SK-N-SH treated with all-trans-retinoic acid at 6 μM for 48 hours (cell line): ENCODE measurements around the gene MB21D2.
A peak's percentile ranks its signal among the peaks of the same experiment; 100 is the strongest.
"Not testable (repeated sequence)": the region's sequence is repeated elsewhere in the genome, so short reads cannot be mapped to it uniquely, and the experiment has no call there.

Experiments
- ATAC-seq: fragments of 200-7000 bp; cut with Tn5 transposase; 3 replicates; pipeline ENCODE4 v1.9.1; 2020; ENCODE audit warnings: mild to moderate bottlenecking, moderate library complexity
- ARNTL ChIP-seq: fragments of 450-650 bp; formaldehyde crosslinking; IDR thresholded peaks from 2 replicates; pipeline ENCODE4 v1.5.0; 2020; ENCODE audit warnings: low read depth, mild to moderate bottlenecking, moderate library complexity, borderline replicate concordance
- CSDC2 ChIP-seq: fragments of 250-450 bp; sonication (Bioruptor Pico); IDR thresholded peaks from 2 replicates; pipeline ENCODE4 v1.5.0; 2020; ENCODE audit warnings: mild to moderate bottlenecking, moderate library complexity
- CSRNP3 ChIP-seq: fragments of 250-450 bp; sonication (Bioruptor Pico); IDR thresholded peaks from 2 replicates; pipeline ENCODE4 v1.5.1; 2021; ENCODE audit warnings: mild to moderate bottlenecking, moderate library complexity
- ESRRG ChIP-seq: fragments of 250-450 bp; sonication (Bioruptor Pico); IDR thresholded peaks from 2 replicates; pipeline ENCODE4 v1.6.1; 2021; ENCODE audit warnings: mild to moderate bottlenecking
- GLIS3 ChIP-seq: fragments of 250-450 bp; sonication (Bioruptor Pico); IDR thresholded peaks from 2 replicates; pipeline ENCODE4 v1.5.0; 2020; ENCODE audit warnings: mild to moderate bottlenecking, moderate library complexity
- PATZ1 ChIP-seq: fragments of 250-450 bp; sonication (Bioruptor Pico); IDR thresholded peaks from 2 replicates; pipeline ENCODE4 v1.8.0; 2020; ENCODE audit warnings: mild to moderate bottlenecking, moderate library complexity, borderline replicate concordance
- RARB ChIP-seq: fragments of 250-450 bp; sonication (Bioruptor Pico); IDR thresholded peaks from 2 replicates; pipeline ENCODE4 v1.8.0; 2021; ENCODE audit warnings: mild to moderate bottlenecking, moderate library complexity
- SNAI2 ChIP-seq: fragments of 250-450 bp; sonication (Bioruptor Pico); IDR thresholded peaks from 2 replicates; pipeline ENCODE4 v1.5.0; 2020; ENCODE audit warnings: mild to moderate bottlenecking, moderate library complexity
- TOX ChIP-seq: fragments of 250-450 bp; sonication (Bioruptor Pico); IDR thresholded peaks from 2 replicates; pipeline ENCODE4 v1.8.0; 2021; ENCODE audit warnings: mild to moderate bottlenecking, moderate library complexity, borderline replicate concordance
- ZC3H10 ChIP-seq: fragments of 250-450 bp; sonication (Bioruptor Pico); IDR thresholded peaks from 2 replicates; pipeline ENCODE4 v1.5.1; 2021; ENCODE audit warnings: mild to moderate bottlenecking, moderate library complexity
- ZFP3 ChIP-seq: fragments of 250-450 bp; sonication (Bioruptor Pico); IDR thresholded peaks from 2 replicates; pipeline ENCODE4 v1.5.0; 2020; ENCODE audit warnings: mild to moderate bottlenecking, moderate library complexity
- ZFP30 ChIP-seq: fragments of 450-650 bp; formaldehyde crosslinking; IDR thresholded peaks from 2 replicates; pipeline ENCODE4 v1.5.0; 2022; ENCODE audit warnings: mild to moderate bottlenecking, moderate library complexity
- ZNF565 ChIP-seq: fragments of 450-650 bp; formaldehyde crosslinking; conservative IDR thresholded peaks from 2 replicates; pipeline ENCODE4 v1.5.0; 2020; ENCODE audit warnings: low read depth, mild to moderate bottlenecking, moderate library complexity
- ZNF70 ChIP-seq: fragments of 450-650 bp; formaldehyde crosslinking; IDR thresholded peaks from 2 replicates; pipeline ENCODE4 v1.5.0; 2020; ENCODE audit warnings: mild to moderate bottlenecking, moderate library complexity
- TF ChIP-seq, protein P1 (sequence below): fragments of 250-450 bp; sonication (Bioruptor Pico); IDR thresholded peaks from 2 replicates; pipeline ENCODE4 v1.5.0; 2020; ENCODE audit warnings: mild to moderate bottlenecking, moderate library complexity
- TF ChIP-seq, protein P2 (sequence below): fragments of 250-450 bp; sonication (Bioruptor Pico); IDR thresholded peaks from 2 replicates; pipeline ENCODE4 v1.5.1; 2020; ENCODE audit warnings: low read depth, mild to moderate bottlenecking, moderate library complexity

Gene MB21D2, protein sequence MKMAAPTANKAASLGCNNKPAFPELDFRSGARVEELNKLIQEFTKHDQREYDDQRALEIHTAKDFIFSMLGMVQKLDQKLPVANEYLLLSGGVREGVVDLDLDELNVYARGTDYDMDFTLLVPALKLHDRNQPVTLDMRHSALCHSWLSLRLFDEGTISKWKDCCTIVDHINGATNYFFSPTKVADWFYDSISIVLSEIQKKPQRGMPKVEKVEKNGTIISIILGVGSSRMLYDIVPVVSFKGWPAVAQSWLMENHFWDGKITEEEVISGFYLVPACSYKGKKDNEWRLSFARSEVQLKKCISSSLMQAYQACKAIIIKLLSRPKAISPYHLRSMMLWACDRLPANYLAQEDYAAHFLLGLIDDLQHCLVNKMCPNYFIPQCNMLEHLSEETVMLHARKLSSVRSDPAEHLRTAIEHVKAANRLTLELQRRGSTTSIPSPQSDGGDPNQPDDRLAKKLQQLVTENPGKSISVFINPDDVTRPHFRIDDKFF

GRCh38 chr3:192917404-192918274 lies at the start of gene MB21D2:
MB21D2 (minus strand) TSS chr3:192917856; CDS start chr3:192917840, 16 bp downstream.
- peak; percentile 88 for ATAC-seq
- TF ChIP-seq, protein P1, sequence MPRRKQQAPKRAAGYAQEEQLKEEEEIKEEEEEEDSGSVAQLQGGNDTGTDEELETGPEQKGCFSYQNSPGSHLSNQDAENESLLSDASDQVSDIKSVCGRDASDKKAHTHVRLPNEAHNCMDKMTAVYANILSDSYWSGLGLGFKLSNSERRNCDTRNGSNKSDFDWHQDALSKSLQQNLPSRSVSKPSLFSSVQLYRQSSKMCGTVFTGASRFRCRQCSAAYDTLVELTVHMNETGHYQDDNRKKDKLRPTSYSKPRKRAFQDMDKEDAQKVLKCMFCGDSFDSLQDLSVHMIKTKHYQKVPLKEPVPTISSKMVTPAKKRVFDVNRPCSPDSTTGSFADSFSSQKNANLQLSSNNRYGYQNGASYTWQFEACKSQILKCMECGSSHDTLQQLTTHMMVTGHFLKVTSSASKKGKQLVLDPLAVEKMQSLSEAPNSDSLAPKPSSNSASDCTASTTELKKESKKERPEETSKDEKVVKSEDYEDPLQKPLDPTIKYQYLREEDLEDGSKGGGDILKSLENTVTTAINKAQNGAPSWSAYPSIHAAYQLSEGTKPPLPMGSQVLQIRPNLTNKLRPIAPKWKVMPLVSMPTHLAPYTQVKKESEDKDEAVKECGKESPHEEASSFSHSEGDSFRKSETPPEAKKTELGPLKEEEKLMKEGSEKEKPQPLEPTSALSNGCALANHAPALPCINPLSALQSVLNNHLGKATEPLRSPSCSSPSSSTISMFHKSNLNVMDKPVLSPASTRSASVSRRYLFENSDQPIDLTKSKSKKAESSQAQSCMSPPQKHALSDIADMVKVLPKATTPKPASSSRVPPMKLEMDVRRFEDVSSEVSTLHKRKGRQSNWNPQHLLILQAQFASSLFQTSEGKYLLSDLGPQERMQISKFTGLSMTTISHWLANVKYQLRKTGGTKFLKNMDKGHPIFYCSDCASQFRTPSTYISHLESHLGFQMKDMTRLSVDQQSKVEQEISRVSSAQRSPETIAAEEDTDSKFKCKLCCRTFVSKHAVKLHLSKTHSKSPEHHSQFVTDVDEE (CRISPR knock-in tag) = 0 out of 2 replicates have a peak, but pooled peaks have one; percentile 40
- TF ChIP-seq ARNTL (CRISPR knock-in tag) = no peak

DNA sequence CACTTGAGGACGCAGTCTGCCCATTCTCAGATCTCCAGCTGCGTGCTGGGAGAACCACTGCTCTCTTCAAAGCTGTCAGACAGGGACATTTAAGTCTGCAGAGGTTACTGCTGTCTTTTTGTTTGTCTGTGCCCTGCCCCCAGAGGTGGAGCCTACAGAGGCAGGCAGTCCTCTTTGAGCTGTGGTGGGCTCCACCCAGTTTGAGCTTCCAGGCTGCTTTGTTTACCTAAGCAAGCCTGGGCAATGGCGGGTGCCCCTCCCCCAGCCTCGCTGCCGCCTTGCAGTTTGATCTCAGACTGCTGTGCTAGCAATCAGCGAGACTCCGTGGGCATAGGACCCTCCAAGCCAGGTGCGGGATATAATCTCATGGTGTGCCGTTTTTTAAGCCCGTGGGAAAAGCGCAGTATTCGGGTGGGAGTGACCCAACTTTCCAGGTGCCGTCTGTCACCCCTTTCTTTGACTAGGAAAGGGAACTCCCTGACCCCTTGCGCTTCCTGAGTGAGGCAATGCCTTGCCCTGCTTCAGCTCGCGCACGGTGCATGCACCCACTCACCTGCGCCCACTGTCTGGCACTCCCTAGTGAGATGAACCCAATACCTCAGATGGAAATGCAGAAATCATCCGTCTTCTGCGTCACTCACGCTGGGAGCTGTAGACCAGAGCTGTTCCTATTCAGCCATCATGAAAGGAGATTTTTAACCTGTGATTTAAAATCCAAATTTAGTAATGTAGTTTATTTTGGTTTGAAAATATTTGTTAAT lies 47.5 kb upstream of the MB21D2 start:
- not testable (repeated sequence) for ATAC-seq

- no peak for TF ChIP-seq ZFP30 (CRISPR knock-in tag)
- TF ChIP-seq, protein P1 (CRISPR knock-in tag) = no peak
- no peak for TF ChIP-seq SNAI2
- no peak for TF ChIP-seq ZNF565 (CRISPR knock-in tag)
- no peak for TF ChIP-seq GLIS3 (CRISPR knock-in tag)
- no peak for ATAC-seq
Measured at GRCh38 chr3:192959773-192960172, 42.1 kb upstream of the MB21D2 start.

DNA sequence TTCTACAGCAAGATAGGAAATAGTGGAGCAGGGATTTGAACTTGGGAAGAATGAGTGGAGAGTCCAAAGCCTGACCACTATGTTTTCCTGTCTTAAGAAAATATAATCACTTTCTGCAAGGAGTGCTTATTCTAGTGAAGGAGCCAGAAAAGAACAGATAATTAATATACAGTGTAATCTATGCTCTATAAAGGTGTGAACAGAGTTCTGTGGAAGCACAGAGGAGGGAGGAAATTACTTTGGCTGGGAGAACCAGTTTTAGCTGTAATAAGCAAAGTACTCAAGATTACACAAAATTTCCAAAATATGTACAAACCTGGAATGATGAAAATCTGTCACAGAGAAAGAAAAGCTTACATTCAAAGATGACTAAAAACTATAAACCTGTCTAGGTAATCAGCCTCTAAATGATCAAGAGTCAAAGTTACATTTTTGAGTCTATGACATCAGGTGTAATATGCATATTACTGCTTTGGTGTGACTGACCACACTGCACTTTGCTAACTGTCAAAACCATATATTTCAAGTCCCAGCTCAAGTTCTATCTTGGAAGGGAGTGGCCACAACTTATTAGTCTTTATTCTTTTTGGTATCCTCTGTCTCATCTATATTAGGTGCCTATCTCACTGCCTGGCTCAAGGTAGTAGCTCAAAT lies 40.7 kb upstream of the MB21D2 start:
- ATAC-seq = no peak

More for the DNA sequence above, 40.7 kb upstream of the MB21D2 start:
- TF ChIP-seq RARB (no peak), ZFP3 (CRISPR knock-in tag) (no peak), ZNF70 (CRISPR knock-in tag) (no peak), ESRRG (CRISPR knock-in tag) (no peak), TOX (CRISPR knock-in tag) (no peak), CSRNP3 (no peak), ZFP30 (CRISPR knock-in tag) (no peak), CSDC2 (CRISPR knock-in tag) (no peak), ZC3H10 (CRISPR knock-in tag) (no peak), GLIS3 (CRISPR knock-in tag) (no peak), PATZ1 (CRISPR knock-in tag) (no peak), ZNF565 (CRISPR knock-in tag) (no peak)
- TF ChIP-seq, protein P2, sequence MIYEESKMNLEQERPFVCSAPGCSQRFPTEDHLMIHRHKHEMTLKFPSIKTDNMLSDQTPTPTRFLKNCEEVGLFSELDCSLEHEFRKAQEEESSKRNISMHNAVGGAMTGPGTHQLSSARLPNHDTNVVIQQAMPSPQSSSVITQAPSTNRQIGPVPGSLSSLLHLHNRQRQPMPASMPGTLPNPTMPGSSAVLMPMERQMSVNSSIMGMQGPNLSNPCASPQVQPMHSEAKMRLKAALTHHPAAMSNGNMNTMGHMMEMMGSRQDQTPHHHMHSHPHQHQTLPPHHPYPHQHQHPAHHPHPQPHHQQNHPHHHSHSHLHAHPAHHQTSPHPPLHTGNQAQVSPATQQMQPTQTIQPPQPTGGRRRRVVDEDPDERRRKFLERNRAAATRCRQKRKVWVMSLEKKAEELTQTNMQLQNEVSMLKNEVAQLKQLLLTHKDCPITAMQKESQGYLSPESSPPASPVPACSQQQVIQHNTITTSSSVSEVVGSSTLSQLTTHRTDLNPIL (CRISPR knock-in tag) = no peak
